Glutamatergic neuron (in vitro differentiated cells): Measurements from ENCODE around the gene SNCB. TPM values are rescaled to one million over a fixed set of nuclear protein-coding genes. Genes with fewer than 3 reads are reported as not detected.

ENCODE experiments used
- DNase-seq: peaks from one replicate; pipeline ENCODE4 v3.0.0; 2022
- H3K27ac Mint-ChIP-seq: one replicate; pipeline ENCODE4 v1.8.0; 2020; ENCODE audit warnings: mild to moderate bottlenecking, mixed read lengths, inconsistent platforms; ENCODE audit not compliant: unreplicated experiment
- H3K27me3 Mint-ChIP-seq: one replicate; pipeline ENCODE4 v1.8.0; 2020; ENCODE audit warnings: mild to moderate bottlenecking, moderate library complexity, mixed read lengths, inconsistent platforms; ENCODE audit not compliant: unreplicated experiment
- H3K36me3 Mint-ChIP-seq: one replicate; pipeline ENCODE4 v1.8.0; 2020; ENCODE audit warnings: mild to moderate bottlenecking, mixed read lengths, inconsistent platforms; ENCODE audit not compliant: unreplicated experiment
- H3K4me1 Mint-ChIP-seq: one replicate; pipeline ENCODE4 v1.8.0; 2020; ENCODE audit warnings: mild to moderate bottlenecking, low read depth, mixed read lengths, inconsistent platforms; ENCODE audit not compliant: unreplicated experiment
- H3K4me3 Mint-ChIP-seq: one replicate; pipeline ENCODE4 v1.8.0; 2020; ENCODE audit warnings: mild to moderate bottlenecking, mixed read lengths, inconsistent platforms; ENCODE audit not compliant: unreplicated experiment
- H3K9me3 Mint-ChIP-seq: one replicate; pipeline ENCODE4 v1.8.0; 2020; ENCODE audit warnings: mild to moderate bottlenecking, moderate library complexity, mixed read lengths, inconsistent platforms; ENCODE audit not compliant: unreplicated experiment
- CTCF ChIP-seq: fragments of 200-600 bp; sonication (generic); IDR thresholded peaks from one replicate; pipeline ENCODE4 v1.5.0; 2021; ENCODE audit not compliant: partially characterized antibody, unreplicated experiment
- total RNA-seq: library from RNA; stranded (reverse); fragmentation: NEBNext Ultra II Directional; extraction: Animal tissue kit (Norgen Biotek cat#: 25700); gene quantifications from one replicate; pipeline ENCODE4 v1.2.1, GENCODE V29; 2021; ENCODE audit not compliant: unreplicated experiment

SNCB gene
- total RNA-seq, 1 donor from 2014 or later = 3.7 TPM

- peak overlapping the region; percentile 84 for H3K27ac Mint-ChIP-seq
- H3K27me3 Mint-ChIP-seq = peaks cover 17% of the 10 kb centered on the region
- no peak for TF ChIP-seq CTCF
- peak overlapping the region; percentile 56 for H3K4me3 Mint-ChIP-seq
- peaks cover 53% of the 10 kb centered on the region for H3K4me1 Mint-ChIP-seq
- DNase-seq = no peak
- peaks cover 11% of the 10 kb centered on the region for H3K36me3 Mint-ChIP-seq
- peaks cover 16% of the 10 kb centered on the region for H3K9me3 Mint-ChIP-seq
These were observed 28.3 kb downstream of the SNCB start for GRCh38 chr5:176601901-176602482.

DNA sequence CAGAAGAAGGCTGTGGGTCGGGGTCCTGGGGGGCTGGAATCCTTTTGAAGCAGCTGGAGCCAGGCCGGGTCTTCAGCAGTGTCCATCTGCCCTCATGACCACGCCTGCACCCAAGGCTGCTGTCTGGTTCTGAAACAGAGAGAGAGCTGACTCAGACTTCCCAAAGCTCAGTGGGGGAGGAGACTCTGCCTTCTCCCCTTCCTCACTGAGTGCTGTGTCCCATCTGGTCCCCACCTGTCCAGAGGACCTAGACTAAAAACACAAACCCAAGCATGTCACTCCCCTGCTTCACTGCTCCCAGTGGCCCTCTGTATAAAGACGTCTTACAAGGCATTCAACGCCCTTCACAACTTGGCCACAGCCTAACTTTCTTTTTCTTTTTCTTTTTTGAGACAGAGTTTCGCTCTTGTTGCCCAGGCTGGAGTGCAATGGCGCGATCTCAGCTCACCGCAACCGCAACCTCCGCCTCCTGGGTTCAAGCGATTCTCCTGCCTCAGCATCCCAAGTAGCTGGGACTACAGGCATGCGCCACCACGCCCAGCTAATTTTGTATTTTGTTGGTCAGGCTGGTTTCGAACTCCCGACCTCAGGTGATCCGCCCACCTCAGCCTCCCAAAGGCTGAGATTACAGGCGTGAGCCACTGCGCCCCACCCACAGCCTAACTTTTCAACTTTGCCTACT lies 30.4 kb downstream of the SNCB start:
- H3K9me3 Mint-ChIP-seq = peaks cover 16% of the 10 kb centered on the region
- peaks cover 17% of the 10 kb centered on the region for H3K27me3 Mint-ChIP-seq
- peak overlapping the region; percentile 91 for H3K27ac Mint-ChIP-seq
- peak; percentile 60 for DNase-seq
- peaks cover 46% of the 10 kb centered on the region for H3K4me1 Mint-ChIP-seq
- peaks cover 11% of the 10 kb centered on the region for H3K36me3 Mint-ChIP-seq
- H3K4me3 Mint-ChIP-seq = peak overlapping the region; percentile 18

GRCh38 chr5:176597417-176598389 lies 32.6 kb downstream of the SNCB start:
- peaks cover 11% of the 10 kb centered on the region for H3K36me3 Mint-ChIP-seq
- no peak overlapping the region for H3K27ac Mint-ChIP-seq
- no peak for TF ChIP-seq CTCF
- peak overlapping the region; percentile 20 for H3K4me3 Mint-ChIP-seq
- no peak for DNase-seq
- H3K27me3 Mint-ChIP-seq = peaks cover 23% of the 10 kb centered on the region
- peaks cover 36% of the 10 kb centered on the region for H3K4me1 Mint-ChIP-seq
- H3K9me3 Mint-ChIP-seq = peaks cover 22% of the 10 kb centered on the region

GRCh38 chr5:176596689-176597416 lies 33.5 kb downstream of the SNCB start:
- H3K4me1 Mint-ChIP-seq = peaks cover 28% of the 10 kb centered on the region
- no peak for TF ChIP-seq CTCF
- H3K4me3 Mint-ChIP-seq = no peak overlapping the region
- H3K36me3 Mint-ChIP-seq = peaks cover 11% of the 10 kb centered on the region
- H3K27ac Mint-ChIP-seq = no peak overlapping the region
- peaks cover 20% of the 10 kb centered on the region for H3K27me3 Mint-ChIP-seq
- peaks cover 22% of the 10 kb centered on the region for H3K9me3 Mint-ChIP-seq
- DNase-seq = peak; percentile 50

DNA sequence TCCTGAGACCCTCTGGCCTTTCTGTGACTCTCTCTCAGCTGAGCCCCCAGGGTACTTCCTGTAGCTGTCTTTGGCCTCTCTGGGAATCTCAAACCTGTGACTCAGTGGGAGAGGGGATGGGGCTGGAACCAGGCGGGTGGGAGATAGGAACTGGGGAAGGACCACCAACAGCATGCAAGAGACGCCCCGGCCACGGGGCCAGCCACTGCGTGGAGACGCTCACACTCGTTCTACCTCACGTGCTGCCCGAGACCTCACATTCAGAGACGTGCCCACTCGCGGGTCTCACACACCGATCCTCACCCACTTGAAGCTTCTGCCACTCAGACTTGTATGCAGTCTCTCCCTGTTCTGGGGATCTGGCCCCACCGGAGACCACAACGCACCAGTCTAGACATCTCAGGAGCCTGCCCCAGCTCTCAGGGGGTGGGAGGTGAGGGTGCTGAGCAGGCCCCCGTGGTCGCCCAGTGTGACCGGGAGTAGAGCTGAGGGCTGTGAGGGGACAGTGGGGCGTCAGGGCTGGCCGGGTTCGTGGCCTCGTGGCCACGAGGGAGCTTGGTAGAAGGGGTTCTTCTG lies 34.2 kb downstream of the SNCB start:
- no peak overlapping the region for H3K27ac Mint-ChIP-seq
- peaks cover 16% of the 10 kb centered on the region for H3K27me3 Mint-ChIP-seq
- H3K4me1 Mint-ChIP-seq = peaks cover 21% of the 10 kb centered on the region
- no peak overlapping the region for H3K4me3 Mint-ChIP-seq
- H3K36me3 Mint-ChIP-seq = peaks cover 11% of the 10 kb centered on the region
- no peak for DNase-seq
- no peak for TF ChIP-seq CTCF
- H3K9me3 Mint-ChIP-seq = peaks cover 20% of the 10 kb centered on the region
